Measurements from ENCODE around the gene SGIP1. TPM values are rescaled to one million over a fixed set of nuclear protein-coding genes. Genes with fewer than 3 reads are reported as not detected.

The SGIP1 gene
- total and polyA plus RNA-seq, 2 of the 8 experiments (the other 6 are each of a cell fraction or from before 2014, with no cell fraction given): 1.4 to 2.1 TPM

GRCh38 chr1:66787641-66788040 lies 253.7 kb downstream of the SGIP1 start (continued):
- TF ChIP-seq GABPA (IDR thresholded peaks at IDR 0.05; ENCODE audit: borderline replicate concordance, insufficient read depth, low read length) (no peak), RAD21 (IDR thresholded peaks at IDR 0.05 in 1 of 2, conservative IDR thresholded peaks at IDR 0.05 in 1 of 2; ENCODE audit: low read depth in 2 of 2, low read length in 2 of 2) (no peak), SIX5 (IDR thresholded peaks at IDR 0.05; ENCODE audit: low read depth, low read length) (no peak), SRF (IDR thresholded peaks at IDR 0.05; ENCODE audit: low read depth, low read length) (no peak), KDM5A (IDR thresholded peaks at IDR 0.05; ENCODE audit: low read length) (no peak), KDM1A (IDR thresholded peaks at IDR 0.05; ENCODE audit: borderline replicate concordance, low read length) (no peak), GTF2F1 (IDR thresholded peaks at IDR 0.05; ENCODE audit: borderline replicate concordance, low read depth, low read length) (no peak), POU5F1 (IDR thresholded peaks at IDR 0.05; ENCODE audit: low read depth, low read length) (no peak)
